HL-60/S4 treated with phorbol 12-myristate 13-acetate at 8.2 ng/mL for 4 days and 3 days (cell line): Measurements from ENCODE around the gene TOX2.

Experiments used
- in situ Hi-C: fragments of 300-500 bp; cut with MboI; formaldehyde crosslinking; loops from 2 replicates; pipeline ENCODE4 v1.15.0; 2022; ENCODE audit warnings: low sequenced_read_pairs

Gene TOX2

DNA sequence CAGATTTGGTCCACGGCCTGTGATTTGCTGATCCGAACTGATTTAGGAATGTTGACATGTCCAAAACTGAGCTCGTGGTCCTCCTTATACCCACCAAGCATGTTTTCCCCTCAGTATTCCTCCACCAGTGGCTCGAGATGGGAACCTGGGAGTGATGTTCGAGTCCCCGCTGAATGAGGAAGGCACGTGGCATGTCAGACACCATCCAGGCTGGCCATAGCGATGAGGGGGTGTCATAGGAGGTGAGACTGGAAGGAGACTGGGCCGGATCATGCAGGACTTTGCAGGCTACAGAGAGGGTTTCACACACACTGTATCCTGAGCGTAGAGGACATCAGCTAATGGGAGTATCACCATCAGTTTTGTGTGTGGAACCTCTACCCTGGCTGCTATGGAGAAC is 78.2 kb downstream of the TOX2 start:
- in situ Hi-C loops, result no loop called here

DNA sequence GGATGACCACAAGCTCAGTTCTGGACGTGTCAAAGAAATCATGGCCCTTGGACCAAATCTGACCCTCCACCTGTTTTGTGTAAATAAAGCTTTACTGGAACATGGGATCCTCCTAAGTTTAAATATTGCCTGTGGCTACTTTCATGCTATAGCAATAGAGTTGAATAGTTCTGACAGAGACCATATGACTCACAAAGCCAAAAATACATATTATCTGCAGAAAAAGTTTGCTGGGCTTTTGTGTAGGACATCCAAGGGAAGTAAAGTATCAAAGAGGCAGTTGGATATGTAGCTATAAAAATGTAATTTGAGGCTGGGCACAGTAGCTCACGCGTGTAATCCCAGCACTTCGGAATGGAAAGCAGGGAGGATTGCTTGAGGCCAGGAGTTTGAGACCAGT is 78.9 kb downstream of the TOX2 start:
- in situ Hi-C loops, result no loop called here

DNA sequence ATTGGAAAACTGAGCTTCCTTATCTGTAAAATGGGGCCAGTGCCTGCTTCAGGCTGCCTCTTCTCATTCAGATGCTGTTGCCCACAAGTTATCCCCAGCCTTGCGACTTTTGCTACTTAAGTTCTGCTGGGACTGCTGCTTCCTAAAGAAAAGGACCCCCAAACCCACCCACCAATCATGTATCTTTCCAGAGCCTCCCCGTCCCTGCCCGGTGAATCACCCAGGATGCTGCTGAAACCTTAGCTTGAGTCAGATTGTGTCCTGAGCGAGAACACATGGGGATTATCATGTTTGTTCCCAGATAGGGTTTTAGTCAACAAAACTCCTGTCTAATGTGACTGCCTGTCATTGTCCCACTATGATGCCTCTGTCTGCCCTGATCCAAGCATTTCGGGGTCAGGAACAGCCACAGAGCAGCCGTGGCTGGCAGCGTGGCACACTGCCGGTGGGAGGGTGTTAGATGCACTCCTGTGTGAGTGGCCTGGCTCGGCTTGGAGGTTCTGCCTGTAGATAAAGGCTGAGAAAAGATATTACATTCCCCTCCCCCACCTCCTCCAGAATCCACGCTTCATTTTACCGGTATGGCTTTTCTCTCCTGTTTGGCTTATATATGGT is 79.9 kb downstream of the TOX2 start:
- in situ Hi-C loops, result no loop called here

DNA sequence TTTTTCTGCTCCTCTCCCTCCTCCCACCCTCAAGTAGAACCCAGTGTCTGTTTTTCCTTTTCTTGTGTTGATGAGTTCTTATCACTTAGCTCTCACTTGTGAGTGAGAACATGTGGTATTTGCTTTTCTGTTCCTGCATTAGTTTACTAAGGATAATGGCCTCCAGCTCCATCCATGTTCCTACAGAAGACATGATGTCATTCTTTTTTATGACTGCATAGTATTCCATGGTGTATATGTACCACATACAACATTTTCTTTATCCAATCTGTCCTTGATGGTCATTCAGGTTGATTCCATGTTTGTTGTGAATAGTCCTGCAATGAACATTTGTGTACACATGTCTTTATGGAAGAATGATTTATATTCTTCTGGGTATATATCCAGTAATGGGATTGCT is 81.0 kb downstream of the TOX2 start:
- in situ Hi-C loops, result no loop called here

DNA sequence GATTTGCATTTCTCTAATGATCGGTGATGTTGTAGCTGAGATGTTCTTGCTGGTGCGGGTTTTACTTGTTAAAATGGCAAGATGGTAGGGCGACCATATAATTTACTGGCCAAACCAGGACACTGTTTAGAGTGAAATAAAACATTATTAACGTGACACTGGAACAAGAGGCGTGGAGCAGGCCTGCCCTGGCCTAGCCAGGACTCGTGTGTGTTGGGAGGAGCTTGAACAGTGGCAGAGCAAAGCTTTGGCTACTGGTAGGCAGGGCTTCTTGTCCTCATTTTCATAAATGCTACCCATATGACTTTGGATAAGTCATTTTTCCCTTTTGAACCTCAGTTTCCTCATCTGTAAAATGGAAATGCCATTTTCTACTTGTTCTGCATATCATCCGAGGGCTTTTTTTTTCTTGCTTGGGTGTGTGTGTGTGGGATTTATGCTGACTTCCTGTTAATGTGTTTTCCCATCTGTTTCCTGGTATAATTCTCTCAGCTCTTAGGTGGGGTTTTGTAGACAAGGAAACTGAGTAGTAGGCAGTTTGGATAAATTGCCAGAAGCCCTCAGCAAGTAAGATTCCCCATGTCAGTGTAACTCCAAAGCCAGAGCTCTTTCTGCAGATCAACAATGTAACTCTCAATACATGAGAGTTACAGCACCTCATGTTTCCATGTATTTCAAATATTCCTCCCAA is 81.7 kb downstream of the TOX2 start:
- in situ Hi-C loops, result no loop called here

DNA sequence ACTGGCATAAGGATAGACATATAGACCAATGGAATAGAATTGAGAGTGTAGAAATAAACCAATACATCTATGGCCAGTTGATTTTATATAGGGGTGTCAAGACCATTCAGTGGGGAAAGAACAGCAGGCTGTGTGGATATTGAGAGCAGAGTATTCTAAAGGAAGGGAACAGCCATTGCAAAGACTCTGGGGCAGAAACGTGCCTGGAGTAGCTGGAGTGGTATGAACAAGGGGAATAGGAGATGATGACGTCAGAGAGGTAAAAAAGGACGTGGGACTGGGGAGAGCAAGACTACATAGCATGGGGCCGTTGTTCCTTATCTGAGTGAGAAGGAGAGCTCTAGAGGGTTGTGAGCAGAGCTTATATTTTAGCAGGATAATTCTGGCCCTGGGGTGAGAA is 85.2 kb downstream of the TOX2 start:
- in situ Hi-C loops, result no loop called here

DNA sequence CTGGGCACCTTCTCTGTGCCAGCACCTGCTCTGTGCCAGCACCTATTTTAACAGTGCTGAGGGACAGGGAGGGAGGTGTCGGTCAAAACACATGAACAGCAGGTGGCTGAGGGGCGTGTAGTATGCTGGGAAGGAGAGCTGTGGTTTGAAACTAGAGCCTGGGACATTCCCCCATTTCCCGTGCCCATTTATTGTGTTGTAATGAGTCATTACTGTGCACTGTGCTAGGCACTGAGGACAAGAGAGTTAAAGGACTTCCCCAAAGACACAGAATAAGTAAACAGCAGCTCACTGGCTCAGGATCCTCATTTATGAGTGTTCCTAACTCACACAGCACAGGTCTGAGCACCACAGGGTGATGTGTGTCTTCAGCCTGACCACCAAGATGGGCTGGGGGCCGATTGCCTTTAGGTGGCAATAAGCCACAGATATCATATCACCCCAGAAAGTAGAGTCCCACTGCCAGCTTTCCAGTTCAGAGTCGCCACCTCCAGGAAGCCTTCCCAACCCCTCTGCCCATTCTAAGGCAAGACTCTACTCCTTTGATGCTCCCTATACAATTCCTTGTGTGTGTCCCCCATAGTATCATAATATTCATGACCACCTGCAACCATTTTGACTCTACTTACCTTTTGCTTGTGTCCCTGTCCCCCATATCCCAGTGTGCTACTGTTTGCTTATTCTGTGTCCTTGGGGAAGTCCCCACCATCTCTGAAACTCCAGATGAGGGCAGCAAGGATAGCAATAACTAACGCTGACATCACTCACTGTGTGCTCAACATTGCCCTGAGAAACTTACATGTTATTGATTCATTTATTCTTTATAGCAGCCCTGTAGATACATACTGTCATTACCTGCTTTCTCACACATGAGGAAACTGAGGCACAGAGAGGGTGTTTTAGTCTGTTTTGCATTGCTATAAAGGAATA is 87.3 kb downstream of the TOX2 start:
- in situ Hi-C loops, result no loop called here

DNA sequence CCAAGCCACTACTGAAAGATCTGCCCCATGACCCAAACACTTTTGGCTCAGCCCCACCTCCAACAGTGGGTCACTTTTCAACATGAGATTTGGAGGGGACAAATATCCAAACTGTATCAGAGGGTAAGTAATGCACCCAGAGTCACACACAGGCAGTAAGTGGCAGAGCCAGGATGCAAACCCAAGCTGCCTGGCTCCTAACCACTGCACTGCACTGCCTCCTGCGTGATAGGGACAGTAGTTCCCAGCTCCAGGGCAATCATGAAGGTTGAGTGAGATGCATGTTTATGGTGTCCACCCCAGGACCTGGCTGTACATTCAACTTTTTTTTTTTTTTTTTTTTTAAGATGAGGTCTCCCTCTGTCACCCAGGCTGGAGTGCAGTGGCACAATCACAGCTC is 88.2 kb downstream of the TOX2 start:
- in situ Hi-C loops, result no loop called here

DNA sequence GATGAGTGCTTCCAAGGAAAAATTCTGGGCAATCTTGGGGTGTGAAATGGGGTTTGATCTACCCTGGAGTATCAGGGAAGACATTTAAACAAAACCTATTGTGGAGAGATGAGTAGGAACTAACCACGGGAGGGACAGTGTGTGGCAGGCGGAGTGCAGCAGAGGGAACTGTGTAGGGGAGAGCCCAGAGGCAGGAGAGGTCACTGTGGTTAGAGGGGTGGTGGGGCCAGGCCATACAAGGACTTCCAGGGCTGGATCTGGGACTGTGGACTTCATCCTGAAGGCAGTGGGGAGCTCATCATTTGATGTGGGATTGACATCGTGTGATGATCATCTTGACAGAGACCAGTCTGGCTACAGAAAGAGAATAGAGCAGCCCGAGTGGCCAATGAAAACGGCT is 89.0 kb downstream of the TOX2 start:
- in situ Hi-C loops, result no loop called here

DNA sequence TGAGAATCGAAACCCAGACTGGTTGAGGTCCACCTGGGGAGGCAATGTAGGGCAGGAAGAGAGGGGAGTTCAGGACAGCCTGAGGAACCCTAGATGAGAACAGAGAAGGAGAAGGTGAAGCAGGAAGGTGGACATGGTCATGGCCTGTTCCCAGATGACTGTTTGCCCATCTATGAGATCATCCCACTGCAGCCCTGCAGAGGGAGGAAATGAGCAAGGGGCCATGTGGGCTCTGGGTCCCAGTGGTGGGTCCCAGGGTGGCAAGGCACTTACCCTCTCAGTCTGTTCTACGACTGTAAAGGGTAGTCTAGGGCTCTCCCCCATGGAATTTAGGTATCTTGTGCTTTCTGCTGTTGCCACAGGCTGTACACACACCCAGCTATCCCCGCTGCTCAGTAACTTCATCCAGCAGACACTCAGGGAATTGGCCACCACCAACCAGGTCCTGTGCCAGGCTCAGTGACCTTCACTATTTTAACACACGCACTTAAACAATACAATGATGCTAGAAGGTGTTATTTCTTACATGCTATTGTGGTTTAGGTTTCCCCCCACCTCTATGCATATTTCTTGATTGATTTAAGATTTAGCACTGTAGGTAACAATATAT is 89.8 kb downstream of the TOX2 start:
- in situ Hi-C loops, result no loop called here

DNA sequence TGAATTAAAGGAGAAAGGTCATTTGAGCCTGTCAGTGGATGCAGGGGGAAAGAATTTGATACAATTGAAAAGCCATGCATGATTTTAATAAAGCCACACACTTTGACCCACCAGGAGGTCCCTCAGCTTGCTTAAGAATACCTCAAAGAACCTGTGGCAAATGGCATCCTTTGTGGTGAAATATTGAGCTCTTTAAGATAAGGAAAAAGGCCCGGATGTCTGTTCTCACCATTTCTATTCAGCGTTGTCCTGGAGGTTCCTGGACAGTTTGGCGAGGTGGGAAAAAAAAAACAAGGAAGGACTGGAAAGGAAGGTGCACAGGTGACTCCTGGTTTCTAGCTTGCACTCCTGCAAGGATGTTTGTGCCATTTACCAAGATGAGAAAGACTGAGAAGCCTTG is 91.0 kb downstream of the TOX2 start:
- in situ Hi-C loops, result no loop called here

DNA sequence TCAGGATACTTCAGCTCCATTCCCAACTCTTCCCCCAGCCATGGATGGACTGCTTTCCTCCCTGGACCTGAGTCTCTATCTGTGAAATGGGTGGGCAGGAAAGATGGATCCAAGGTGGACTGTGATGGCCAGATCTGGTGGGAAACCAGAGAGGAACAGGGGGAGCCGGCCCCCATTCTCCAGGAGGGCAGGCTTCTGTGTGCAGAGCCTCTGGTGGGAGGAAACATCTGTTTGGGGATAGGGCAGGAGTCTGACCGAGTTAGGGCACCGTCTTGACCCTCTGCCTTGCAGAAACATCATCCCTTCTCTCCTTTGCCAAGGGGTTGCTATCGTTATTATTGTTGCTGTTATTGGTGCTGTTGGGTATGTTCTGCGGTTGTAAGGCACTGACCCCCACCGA is 91.5 kb downstream of the TOX2 start:
- in situ Hi-C loops, result no loop called here

DNA sequence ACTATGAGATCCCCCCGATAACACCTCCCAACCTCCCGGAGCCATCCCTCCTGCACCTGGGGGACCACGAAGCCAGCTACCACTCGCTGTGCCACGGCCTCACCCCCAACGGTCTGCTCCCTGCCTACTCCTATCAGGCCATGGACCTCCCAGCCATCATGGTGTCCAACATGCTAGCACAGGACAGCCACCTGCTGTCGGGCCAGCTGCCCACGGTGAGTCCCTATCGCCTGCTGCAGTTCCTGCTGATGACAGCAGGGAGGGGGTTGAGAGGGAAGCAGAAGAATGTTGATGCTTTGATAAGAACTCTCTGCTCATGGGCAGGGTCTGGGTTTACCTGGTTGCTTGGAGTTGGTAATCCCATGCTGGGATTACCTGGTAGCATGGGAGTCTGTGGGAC is 91.9 kb downstream of the TOX2 start:
- in situ Hi-C loops, result no loop called here

DNA sequence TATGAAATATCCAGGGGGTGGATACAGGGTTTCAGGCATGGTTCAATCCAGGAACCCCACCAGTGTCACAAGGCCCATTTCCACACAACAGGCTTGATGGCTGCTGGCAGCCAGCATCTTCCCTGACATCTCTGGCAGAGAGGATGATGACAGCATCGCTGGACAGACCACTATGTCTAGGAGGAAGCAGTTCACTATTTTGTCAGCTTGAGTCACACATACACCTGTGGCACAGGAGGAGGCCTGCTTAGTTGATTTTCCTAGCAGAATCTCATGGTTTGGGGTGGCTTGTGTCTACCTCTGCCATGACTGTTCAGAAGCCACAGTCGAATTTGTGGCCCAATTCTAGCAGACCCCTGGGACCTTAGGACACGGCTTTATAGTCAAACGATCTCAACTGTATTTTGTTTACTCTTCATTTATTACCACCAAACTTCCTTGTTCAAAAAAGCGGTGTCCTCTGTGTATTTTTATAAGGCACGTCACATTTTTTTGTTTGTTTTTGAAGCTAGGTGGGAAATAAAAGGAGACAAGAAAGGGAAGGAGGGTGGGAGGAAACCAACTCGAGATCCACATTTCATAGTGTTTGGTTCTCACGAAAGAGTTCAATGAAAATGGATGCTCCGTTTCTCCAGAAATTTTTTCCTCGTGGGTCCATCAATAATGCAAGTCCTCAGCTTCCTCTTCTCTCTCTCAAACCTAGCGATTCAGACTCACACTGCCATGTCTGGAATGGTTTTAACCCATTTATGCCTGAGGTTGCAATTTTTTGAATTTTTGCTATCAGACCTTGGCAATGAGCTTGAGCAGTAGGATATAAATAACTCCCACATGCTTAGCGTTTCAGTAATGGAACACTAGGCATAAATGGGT is 94.4 kb downstream of the TOX2 start:
- in situ Hi-C loops, result no loop called here

DNA sequence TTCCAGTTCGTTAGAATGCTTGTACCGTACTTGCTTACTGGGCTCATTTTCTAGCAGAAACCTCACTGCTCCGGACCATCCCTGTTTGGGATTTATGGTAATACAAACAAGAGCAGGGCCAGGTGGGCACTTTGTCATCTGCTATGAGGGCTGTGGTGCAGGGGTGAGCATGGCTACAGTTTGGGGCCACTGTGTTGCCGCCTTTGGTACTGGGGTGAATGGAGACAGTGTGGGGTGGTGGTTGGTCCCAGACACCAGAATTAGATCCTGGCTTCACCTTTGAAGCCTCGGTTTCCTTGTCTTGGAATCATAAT is 95.0 kb downstream of the TOX2 start:
- in situ Hi-C loops, result no loop called here

DNA sequence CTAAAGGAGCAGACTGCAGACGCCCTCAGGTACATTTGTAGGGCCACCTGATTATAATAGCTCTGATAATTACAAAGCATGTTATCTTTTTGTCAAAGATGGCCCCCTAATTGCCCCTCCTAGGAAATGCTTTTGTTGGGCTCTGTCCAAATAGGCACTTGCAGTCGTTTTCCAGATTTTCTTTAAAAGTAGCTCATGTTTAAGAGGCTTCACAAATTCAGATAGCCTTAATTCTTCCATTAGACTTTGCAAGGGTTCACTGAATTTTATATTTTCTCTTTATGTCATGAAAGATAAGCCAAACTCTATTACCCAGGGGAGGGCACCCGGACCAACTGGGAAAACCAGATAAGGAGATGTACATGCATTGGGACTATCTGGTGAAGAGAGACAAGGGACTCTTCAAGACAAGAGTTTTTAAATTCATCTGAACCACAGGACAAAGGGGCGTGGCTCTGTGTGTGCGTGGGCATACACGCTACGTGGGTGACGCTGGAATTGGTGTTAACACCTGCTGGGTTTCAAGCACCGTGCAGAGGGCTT is 95.6 kb downstream of the TOX2 start:
- in situ Hi-C loops, result no loop called here

DNA sequence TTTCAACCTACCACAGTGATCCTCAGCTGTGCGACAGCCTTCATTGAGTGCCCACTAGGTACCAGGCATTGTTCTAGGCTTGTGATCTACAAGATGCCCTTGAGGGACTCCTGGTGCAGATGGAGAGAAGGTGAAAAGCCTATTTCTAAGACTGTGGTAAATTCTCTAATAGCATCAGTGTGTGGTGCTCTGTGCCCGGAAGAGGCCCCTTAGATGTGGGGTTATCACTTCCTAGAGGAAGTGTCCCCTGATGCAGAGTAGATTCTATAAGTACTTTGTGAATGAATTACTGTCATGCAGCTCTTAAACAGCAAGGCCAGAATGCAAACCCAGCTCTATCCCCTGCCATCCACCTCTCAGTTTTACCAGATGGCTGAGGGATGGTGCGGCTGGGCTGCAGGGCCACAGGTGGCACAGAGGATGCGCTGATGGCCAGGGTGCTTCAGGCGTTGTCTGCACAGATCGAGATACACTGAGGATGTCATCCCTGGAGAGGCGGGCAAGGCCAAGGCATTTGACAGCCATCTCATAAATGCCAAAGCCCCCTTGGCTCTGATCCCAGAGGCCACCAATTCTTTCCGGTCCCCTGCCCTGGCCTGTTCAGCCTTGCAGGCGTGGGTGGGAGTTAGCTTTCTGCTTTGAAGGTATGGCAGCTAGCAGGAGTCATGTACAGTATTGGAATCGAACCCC is 96.7 kb downstream of the TOX2 start:
- in situ Hi-C loops, result no loop called here

DNA sequence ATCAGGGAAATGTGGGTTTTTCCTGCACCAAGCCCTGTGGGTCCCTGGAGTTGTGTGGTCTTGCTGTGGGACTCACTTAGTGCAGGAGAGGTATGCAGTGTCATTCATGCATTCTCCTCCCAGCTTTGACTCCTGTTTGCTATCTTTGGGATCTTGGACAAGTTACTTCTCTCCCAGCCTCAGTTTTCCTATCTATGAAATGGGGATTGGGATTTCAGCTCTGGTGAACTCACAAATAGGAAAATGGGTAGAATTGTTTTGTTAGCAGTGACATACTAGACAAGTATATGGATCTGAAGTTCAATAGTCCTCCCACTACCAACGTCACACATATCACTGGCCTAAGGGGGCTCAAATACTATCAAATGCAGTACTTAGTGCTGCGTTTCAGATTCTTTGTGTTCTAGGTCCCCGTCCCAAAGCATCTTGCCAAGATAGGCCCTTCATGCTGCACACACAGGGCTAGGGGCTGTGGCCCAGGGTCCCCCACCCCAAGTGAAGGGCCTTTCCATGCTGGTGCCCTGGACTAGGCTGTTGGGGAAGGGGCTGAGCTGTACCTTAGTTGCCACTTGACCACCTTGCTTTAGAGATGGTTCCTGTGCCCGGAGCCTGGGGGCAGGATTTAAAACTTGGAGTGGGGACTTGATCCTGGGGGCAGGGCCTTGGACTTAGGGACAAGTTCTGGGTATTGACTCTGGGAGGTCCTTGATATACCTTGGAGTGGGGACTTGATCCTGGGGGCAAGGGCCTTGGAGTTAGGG is 98.0 kb downstream of the TOX2 start:
- in situ Hi-C loops, result no loop called here
